Nephron (organoid): Measurements from ENCODE around the gene ARID3A.

ENCODE experiments used
- H3K27ac Mint-ChIP-seq, 3 experiments: 2 replicates each; pipeline ENCODE4 v1.8.0; 2020; ENCODE audit warnings: mixed read lengths in 3 of 3, mild to moderate bottlenecking in 2 of 3, moderate library complexity in 1 of 3
- H3K27me3 Mint-ChIP-seq: 2 replicates; pipeline ENCODE4 v1.8.0; 2021; ENCODE audit warnings: low read depth, mild to moderate bottlenecking, moderate library complexity, mixed read lengths
- H3K36me3 Mint-ChIP-seq: 2 replicates; pipeline ENCODE4 v1.8.0; 2020; ENCODE audit warnings: low read depth, mixed read lengths
- H3K4me1 Mint-ChIP-seq: 2 replicates; pipeline ENCODE4 v1.8.0; 2020; ENCODE audit warnings: mixed read lengths
- H3K4me3 Mint-ChIP-seq, 3 experiments: 2 replicates each; pipeline ENCODE4 v1.8.0; 2020; ENCODE audit warnings: mild to moderate bottlenecking in 3 of 3, mixed read lengths in 3 of 3, moderate library complexity in 2 of 3
- H3K9me3 Mint-ChIP-seq: 2 replicates; pipeline ENCODE4 v1.8.0; 2020; ENCODE audit warnings: mixed read lengths
- TF ChIP-seq, protein P1 (sequence below), 3 experiments: fragments of 200-600 bp; sonication (generic); IDR thresholded peaks; one replicate each; pipeline ENCODE4 v1.5.0; 2021; ENCODE audit warnings: antibody characterized with exemption in 3 of 3; ENCODE audit not compliant: unreplicated experiment in 3 of 3

The ARID3A gene

DNA sequence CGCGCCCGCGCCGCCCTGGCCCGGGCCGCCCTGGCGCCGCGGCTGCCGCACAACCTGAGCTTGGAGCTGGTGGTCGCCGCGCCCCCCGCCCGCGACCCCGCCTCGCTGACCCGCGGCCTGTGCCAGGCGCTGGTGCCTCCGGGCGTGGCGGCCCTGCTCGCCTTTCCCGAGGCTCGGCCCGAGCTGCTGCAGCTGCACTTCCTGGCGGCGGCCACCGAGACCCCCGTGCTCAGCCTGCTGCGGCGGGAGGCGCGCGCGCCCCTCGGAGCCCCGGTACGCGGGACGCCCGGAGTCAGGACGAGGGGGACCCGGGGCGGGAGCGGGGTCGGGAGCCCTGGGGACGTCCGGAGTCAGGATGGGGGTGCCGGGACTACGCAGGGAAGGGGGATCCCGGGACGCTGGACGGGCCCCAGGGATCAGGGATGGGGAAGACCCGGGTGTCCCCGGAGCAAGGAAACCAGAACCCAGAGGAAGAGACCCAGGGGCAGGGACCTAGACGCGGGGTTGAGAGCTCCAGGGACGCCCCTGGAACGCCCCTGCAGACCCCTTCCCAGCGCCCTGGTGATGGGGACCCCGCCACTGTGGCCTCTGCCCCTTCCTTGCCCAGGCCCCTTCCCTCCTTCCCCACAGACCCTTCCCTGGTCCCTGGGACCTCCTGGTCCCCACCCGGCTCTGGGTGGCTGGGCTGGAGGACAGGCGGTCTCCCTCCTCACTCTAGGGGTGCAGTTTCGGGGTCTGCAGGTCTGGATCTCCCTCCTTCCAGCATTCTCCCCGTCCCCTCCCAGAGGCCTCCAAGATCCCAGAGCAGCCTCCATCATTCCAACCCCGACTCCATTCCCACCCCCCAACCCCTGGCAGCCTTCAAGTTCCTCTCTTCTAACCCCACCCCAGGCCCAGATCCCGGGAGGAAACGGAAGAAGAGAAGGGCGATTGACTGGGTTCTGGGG lies 75.0 kb downstream of the ARID3A start:
- Mint-ChIP-seq H3K27me3 (peaks cover 67% of the 10 kb centered on the region), H3K4me1 (peaks cover 10% of the 10 kb centered on the region), H3K9me3 (no peaks in the 10 kb centered on the region), H3K36me3 (no peaks in the 10 kb centered on the region), H3K27ac (no peak overlapping the region), H3K4me3 (peak overlapping the region in 2 of 3 experiments; percentile 53 to 56)
- TF ChIP-seq, protein P1, sequence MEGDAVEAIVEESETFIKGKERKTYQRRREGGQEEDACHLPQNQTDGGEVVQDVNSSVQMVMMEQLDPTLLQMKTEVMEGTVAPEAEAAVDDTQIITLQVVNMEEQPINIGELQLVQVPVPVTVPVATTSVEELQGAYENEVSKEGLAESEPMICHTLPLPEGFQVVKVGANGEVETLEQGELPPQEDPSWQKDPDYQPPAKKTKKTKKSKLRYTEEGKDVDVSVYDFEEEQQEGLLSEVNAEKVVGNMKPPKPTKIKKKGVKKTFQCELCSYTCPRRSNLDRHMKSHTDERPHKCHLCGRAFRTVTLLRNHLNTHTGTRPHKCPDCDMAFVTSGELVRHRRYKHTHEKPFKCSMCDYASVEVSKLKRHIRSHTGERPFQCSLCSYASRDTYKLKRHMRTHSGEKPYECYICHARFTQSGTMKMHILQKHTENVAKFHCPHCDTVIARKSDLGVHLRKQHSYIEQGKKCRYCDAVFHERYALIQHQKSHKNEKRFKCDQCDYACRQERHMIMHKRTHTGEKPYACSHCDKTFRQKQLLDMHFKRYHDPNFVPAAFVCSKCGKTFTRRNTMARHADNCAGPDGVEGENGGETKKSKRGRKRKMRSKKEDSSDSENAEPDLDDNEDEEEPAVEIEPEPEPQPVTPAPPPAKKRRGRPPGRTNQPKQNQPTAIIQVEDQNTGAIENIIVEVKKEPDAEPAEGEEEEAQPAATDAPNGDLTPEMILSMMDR (IDR thresholded peaks at IDR 0.05; ENCODE audit: unreplicated experiment in 3 of 3) = no peak

DNA sequence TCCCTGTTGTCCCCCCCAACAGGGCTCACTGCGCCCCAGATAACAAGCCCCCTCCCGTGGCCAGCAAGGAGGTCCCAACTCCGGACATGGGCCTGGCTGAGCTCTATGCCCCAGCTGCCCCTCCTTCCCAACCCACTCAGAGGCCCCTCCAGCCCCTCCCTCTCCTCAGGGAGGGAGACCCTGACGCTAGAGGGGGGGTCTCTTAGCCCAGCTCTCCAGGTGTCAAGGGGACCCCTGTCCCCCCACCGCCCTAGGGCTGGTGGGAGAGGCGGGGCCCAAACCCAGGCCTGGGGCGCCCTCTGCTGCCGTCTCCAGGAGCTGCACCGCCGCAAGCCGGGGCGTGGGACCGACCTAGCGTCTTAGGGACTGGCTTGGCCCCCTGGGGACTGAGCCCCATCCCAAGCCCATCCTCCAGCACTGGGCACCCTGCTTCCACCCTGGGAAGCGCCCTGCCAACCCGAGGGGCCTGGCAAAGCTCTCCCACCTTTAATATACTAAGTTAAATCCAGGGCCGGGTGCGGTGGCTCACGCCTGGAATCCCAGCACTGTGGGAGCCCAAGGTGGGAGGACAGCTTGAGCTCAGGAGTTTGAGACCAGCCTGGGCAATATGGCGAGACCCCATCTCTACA lies 75.8 kb downstream of the ARID3A start:
- Mint-ChIP-seq H3K4me3 (peak overlapping the region in 2 of 3 experiments; percentile 53 to 56), H3K27me3 (peaks cover 59% of the 10 kb centered on the region), H3K9me3 (no peaks in the 10 kb centered on the region), H3K36me3 (peaks cover 3% of the 10 kb centered on the region), H3K27ac (no peak overlapping the region), H3K4me1 (peaks cover 10% of the 10 kb centered on the region)
- TF ChIP-seq, protein P1 (IDR thresholded peaks at IDR 0.05; ENCODE audit: unreplicated experiment in 3 of 3) = peak; percentile 94 to 97 (median 95)

DNA sequence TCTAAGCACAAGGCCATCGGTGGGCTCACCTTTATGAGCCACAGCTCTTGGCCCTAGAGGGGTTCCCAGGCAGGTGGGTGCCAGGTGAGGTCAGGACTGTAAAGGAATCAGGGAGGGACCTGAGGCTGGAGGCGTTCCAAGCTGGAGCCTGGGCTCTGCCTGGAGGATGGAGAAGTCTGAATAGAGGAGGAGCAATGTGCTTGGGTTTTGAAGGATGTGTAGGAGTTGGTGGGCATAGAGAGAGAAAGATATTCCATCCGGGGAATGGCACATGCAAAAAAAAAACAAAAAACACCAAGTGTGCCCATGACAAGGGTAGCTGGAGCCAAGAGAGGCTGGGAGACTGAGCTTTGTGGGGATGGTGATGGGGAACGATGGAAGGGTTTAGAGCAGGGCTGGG lies 76.8 kb downstream of the ARID3A start:
- Mint-ChIP-seq H3K27ac (no peak overlapping the region), H3K27me3 (peaks cover 50% of the 10 kb centered on the region), H3K36me3 (peaks cover 3% of the 10 kb centered on the region), H3K9me3 (no peaks in the 10 kb centered on the region), H3K4me3 (no peak overlapping the region), H3K4me1 (peaks cover 10% of the 10 kb centered on the region)
- TF ChIP-seq, protein P1 (IDR thresholded peaks at IDR 0.05; ENCODE audit: unreplicated experiment in 3 of 3) = no peak

DNA sequence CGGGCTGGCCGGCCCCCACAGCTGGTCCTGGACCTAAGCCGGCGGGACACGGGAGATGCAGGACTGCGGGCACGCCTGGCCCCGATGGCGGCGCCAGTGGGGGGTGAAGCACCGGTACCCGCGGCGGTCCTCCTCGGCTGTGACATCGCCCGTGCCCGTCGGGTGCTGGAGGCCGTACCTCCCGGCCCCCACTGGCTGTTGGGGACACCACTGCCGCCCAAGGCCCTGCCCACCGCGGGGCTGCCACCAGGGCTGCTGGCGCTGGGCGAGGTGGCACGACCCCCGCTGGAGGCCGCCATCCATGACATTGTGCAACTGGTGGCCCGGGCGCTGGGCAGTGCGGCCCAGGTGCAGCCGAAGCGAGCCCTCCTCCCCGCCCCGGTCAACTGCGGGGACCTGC lies 77.4 kb downstream of the ARID3A start:
- TF ChIP-seq, protein P1 (IDR thresholded peaks at IDR 0.05; ENCODE audit: unreplicated experiment in 3 of 3) = no peak

DNA sequence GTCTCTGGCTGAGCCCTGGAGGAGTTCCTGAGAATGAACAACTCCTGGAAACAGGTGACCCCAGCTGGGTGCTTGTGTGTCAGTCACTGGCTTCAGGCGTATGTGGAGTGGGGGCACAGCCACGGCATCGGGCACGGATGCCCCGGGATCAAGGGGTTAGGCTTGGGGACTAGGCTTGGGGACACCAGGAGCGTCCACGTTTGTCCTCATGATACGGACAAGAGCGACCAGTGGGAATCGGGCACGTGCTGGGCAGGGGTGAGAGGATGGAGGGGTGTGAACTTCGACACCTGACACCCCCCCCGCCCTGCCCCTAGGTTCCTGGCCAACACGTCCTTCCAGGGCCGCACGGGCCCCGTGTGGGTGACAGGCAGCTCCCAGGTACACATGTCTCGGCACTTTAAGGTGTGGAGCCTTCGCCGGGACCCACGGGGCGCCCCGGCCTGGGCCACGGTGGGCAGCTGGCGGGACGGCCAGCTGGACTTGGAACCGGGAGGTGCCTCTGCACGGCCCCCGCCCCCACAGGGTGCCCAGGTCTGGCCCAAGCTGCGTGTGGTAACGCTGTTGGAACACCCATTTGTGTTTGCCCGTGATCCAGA lies 78.5 kb downstream of the ARID3A start:
- TF ChIP-seq, protein P1 (IDR thresholded peaks at IDR 0.05; ENCODE audit: unreplicated experiment in 3 of 3) = no peak
- Mint-ChIP-seq H3K36me3 (peaks cover 3% of the 10 kb centered on the region), H3K27me3 (peaks cover 33% of the 10 kb centered on the region)

More for the DNA sequence above, 77.4 kb downstream of the ARID3A start:
- H3K27me3 Mint-ChIP-seq = peaks cover 43% of the 10 kb centered on the region
- no peak overlapping the region for H3K27ac Mint-ChIP-seq
- H3K36me3 Mint-ChIP-seq = peaks cover 3% of the 10 kb centered on the region
- no peak overlapping the region for H3K4me3 Mint-ChIP-seq
- no peaks in the 10 kb centered on the region for H3K9me3 Mint-ChIP-seq
- H3K4me1 Mint-ChIP-seq = peaks cover 10% of the 10 kb centered on the region

More for the DNA sequence above, 78.5 kb downstream of the ARID3A start:
- H3K4me3 Mint-ChIP-seq = no peak overlapping the region
- H3K4me1 Mint-ChIP-seq = peaks cover 1% of the 10 kb centered on the region
- H3K9me3 Mint-ChIP-seq = no peaks in the 10 kb centered on the region
- H3K27ac Mint-ChIP-seq = no peak overlapping the region
